ENCODE results near the gene YAP1. TPM values are rescaled to one million over a fixed set of nuclear protein-coding genes. Genes with fewer than 3 reads are reported as not detected.

The YAP1 gene
- total and polyA plus RNA-seq, 7 experiments from 2014 or later = 0.15 TPM; not detected in 6

DNA sequence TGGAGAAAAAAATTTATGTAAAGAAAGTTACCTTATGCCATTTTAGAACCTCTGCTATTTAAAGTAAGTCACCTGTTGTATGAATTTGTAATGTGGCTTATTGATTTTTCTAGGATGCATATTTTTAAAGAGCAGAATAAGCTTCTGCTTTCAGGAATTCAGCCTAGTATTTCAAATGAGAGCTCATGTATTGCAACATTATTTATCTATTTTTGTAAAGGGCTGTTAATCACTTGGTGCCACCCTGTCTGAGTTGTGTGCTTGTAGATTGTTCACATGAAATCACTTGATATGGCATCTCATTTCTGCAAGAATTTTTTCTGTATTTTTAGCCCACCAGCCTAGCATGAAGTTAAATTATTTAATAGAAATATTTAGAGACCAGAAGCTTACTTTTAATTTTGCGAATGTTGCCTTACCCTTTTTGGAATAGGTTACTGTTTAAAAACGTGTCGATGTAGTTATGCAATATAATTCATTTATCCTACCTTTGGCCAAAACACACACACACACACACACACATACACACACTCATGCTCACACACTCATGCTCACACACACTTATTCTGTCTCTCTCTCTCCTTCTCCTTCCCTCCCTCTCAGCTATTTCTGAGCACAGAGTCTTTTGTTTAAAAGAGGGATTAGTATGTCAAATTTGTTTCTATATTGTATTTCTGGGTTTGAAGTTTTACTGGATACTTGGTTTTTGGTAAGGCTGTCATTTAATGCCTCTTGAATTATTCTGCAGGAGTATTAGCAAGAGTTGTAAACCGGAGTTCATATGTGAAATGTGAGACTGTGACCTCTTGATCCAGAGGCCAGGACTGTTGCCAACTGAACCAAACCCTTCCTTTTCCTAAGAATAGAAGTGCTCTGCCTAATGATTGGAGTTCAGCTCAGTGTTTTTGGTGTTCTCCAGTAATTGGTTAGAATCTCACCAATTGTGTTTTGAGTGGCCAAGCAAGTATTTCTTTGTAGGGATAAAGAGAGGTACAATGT, 34.4 kb downstream of the YAP1 start:
- no peaks in the 10 kb centered on the region for H3K4me1 ChIP-seq (ENCODE audit: control insufficient read depth in 2 of 2, insufficient read depth in 2 of 2, low read length in 2 of 2)
- DNase-seq = no peak
- no peaks in the 10 kb centered on the region for H3K36me3 Mint-ChIP-seq
- peaks cover 12 to 24% (median 19%) of the 10 kb centered on the region in 5 donors for H3K27me3 Mint-ChIP-seq
- intact Hi-C loops (cut with micrococcal nuclease) = no loop called here
- POLR2A ChIA-PET = no interaction called here
- CTCF ChIA-PET = no interaction called here
- no peaks in the 10 kb centered on the region for H3K9me3 ChIP-seq (ENCODE audit: control insufficient read depth in 2 of 3, low read length in 3 of 3)
- no peaks in the 10 kb centered on the region for H3K9me3 Mint-ChIP-seq
- no peak for ATAC-seq
- H3K27ac Mint-ChIP-seq = no peak overlapping the region
- no peaks in the 10 kb centered on the region for H3K36me3 ChIP-seq (ENCODE audit: control insufficient read depth in 2 of 3, insufficient read depth in 3 of 3, low read length in 3 of 3)
- no peak overlapping the region for H3K4me3 Mint-ChIP-seq
- H3K4me3 ChIP-seq (ENCODE audit: low read length) = no peak overlapping the region
- H3K27me3 ChIP-seq (ENCODE audit: control insufficient read depth in 2 of 2, insufficient read depth in 2 of 2, low read length in 2 of 2) = no peaks in the 10 kb centered on the region
- H3K27ac ChIP-seq (ENCODE audit: low read depth, low read length) = no peak overlapping the region
- H3K4me1 Mint-ChIP-seq = no peaks in the 10 kb centered on the region

DNA sequence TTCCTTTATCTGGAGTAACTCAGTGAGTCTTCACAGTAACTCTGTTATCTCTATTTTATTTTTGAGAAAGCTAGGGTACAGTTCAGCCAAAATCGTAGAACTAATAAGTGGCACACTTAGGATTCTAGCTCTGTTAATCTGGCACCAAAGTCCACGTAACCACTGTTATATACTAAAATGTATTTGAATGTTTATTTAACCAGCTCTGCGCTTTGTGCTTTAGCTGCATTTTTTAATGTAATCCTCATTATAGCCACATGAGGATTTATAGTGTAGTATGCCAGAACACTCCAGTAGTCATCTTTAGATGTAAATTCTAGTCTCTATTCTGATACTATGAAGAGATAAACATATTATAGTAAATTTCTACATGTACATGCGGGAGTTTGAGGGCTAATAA, 36.8 kb downstream of the YAP1 start:
- intact Hi-C loops (cut with micrococcal nuclease) = no loop called here
- DNase-seq = no peak
- no peak for ATAC-seq
- Histone ChIP-seq H3K4me3 (ENCODE audit: low read length) (no peak overlapping the region), H3K36me3 (ENCODE audit: control insufficient read depth in 2 of 3, insufficient read depth in 3 of 3, low read length in 3 of 3) (no peaks in the 10 kb centered on the region), H3K27ac (ENCODE audit: low read depth, low read length) (no peak overlapping the region), H3K9me3 (ENCODE audit: control insufficient read depth in 2 of 3, low read length in 3 of 3) (no peaks in the 10 kb centered on the region), H3K4me1 (ENCODE audit: control insufficient read depth in 2 of 2, insufficient read depth in 2 of 2, low read length in 2 of 2) (no peaks in the 10 kb centered on the region), H3K27me3 (ENCODE audit: control insufficient read depth in 2 of 2, insufficient read depth in 2 of 2, low read length in 2 of 2) (no peaks in the 10 kb centered on the region)
- ChIA-PET CTCF (no interaction called here), POLR2A (no interaction called here)
- Mint-ChIP-seq H3K27ac (no peak overlapping the region), H3K36me3 (no peaks in the 10 kb centered on the region), H3K4me3 (no peak overlapping the region), H3K27me3 (peaks cover 11 to 32% (median 18%) of the 10 kb centered on the region in 5 donors), H3K9me3 (no peaks in the 10 kb centered on the region), H3K4me1 (no peaks in the 10 kb centered on the region)

DNA sequence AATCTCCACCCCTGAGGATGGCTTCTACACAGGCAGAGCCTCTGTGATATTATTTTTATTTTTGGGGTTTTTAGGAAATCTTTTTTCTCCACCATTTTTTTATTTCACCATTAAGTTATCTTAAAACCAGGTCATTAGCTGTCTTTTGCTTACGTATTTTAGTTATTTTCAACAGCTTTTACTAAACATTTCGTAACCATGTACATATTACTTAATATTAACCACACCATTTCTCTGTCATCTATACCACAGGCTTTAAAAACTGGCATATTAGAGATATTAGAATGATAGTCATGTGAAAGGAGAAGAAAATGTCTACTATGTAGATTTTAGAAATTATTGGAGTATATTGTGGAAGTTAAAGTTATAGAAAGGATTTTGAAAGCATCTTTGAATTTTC, 37.4 kb downstream of the YAP1 start:
- no peaks in the 10 kb centered on the region for H3K36me3 ChIP-seq (ENCODE audit: control insufficient read depth in 2 of 3, insufficient read depth in 3 of 3, low read length in 3 of 3)
- POLR2A ChIA-PET = no interaction called here
- no peak overlapping the region for H3K4me3 Mint-ChIP-seq
- H3K4me1 ChIP-seq (ENCODE audit: control insufficient read depth in 2 of 2, insufficient read depth in 2 of 2, low read length in 2 of 2) = no peaks in the 10 kb centered on the region
- CTCF ChIA-PET = no interaction called here
- H3K27me3 ChIP-seq (ENCODE audit: control insufficient read depth in 2 of 2, insufficient read depth in 2 of 2, low read length in 2 of 2) = no peaks in the 10 kb centered on the region
- DNase-seq (no peak), ATAC-seq (no peak)
- H3K27ac ChIP-seq (ENCODE audit: low read depth, low read length) = no peak overlapping the region
- H3K27me3 Mint-ChIP-seq = peaks cover 8 to 32% (median 19%) of the 10 kb centered on the region in 5 donors
- no peaks in the 10 kb centered on the region for H3K36me3 Mint-ChIP-seq
- H3K4me1 Mint-ChIP-seq = no peaks in the 10 kb centered on the region
- no peak overlapping the region for H3K27ac Mint-ChIP-seq
- H3K4me3 ChIP-seq (ENCODE audit: low read length) = no peak overlapping the region
- H3K9me3 Mint-ChIP-seq = no peaks in the 10 kb centered on the region
- no peaks in the 10 kb centered on the region for H3K9me3 ChIP-seq (ENCODE audit: control insufficient read depth in 2 of 3, low read length in 3 of 3)
- intact Hi-C loops (cut with micrococcal nuclease) = no loop called here

GRCh38 chr11:102148059-102148458, 37.8 kb downstream of the YAP1 start:
- H3K4me1 ChIP-seq (ENCODE audit: control insufficient read depth in 2 of 2, insufficient read depth in 2 of 2, low read length in 2 of 2) = no peaks in the 10 kb centered on the region
- no peaks in the 10 kb centered on the region for H3K9me3 Mint-ChIP-seq
- H3K36me3 ChIP-seq (ENCODE audit: control insufficient read depth in 2 of 3, insufficient read depth in 3 of 3, low read length in 3 of 3) = no peaks in the 10 kb centered on the region
- ChIA-PET POLR2A (no interaction called here), CTCF (no interaction called here)
- intact Hi-C loops (cut with micrococcal nuclease) = no loop called here
- H3K36me3 Mint-ChIP-seq = no peaks in the 10 kb centered on the region
- H3K27me3 Mint-ChIP-seq = peaks cover 10 to 35% (median 21%) of the 10 kb centered on the region in 5 donors
- no peak overlapping the region for H3K4me3 ChIP-seq (ENCODE audit: low read length)
- H3K4me3 Mint-ChIP-seq = no peak overlapping the region
- no peaks in the 10 kb centered on the region for H3K27me3 ChIP-seq (ENCODE audit: control insufficient read depth in 2 of 2, insufficient read depth in 2 of 2, low read length in 2 of 2)
- DNase-seq = no peak
- no peak for ATAC-seq
- H3K4me1 Mint-ChIP-seq = no peaks in the 10 kb centered on the region
- no peaks in the 10 kb centered on the region for H3K9me3 ChIP-seq (ENCODE audit: control insufficient read depth in 2 of 3, low read length in 3 of 3)
- H3K27ac ChIP-seq (ENCODE audit: low read depth, low read length) = no peak overlapping the region
- H3K27ac Mint-ChIP-seq = no peak overlapping the region

DNA sequence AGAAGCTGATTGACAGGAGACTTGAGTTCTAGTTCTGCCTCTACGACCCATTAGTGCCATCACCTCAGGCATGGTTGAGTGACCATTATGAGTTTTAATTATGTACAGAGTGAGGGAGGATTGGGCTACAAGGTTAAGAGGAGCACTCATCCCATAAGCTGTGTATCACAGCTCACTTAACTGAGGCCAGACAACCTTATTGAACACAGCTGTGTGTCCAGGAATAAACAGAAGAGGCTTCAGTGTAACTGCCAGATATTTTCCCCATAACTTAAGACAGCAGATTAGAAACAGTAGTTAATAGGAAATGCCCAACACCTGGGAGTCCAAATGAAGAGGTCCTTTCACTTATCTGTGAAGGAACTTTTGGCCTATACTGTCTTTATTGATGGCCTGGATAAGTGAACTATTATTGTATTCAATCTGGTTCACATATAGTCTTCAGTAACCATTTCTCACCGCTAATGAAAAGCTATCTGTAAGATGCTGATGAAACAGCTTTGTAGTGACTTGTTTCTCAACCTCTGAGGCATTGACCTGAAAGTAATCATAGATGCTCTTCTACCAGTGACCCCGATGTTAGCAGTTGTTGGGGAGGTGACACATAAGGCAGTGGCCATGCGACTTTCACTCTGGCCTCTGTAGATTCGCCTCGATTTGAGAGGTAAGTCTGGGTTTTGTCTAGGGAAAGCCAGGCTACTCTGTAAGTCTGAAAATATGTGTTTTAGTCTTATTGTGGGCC, 41.7 kb downstream of the YAP1 start:
- Histone ChIP-seq H3K27me3 (ENCODE audit: control insufficient read depth in 2 of 2, insufficient read depth in 2 of 2, low read length in 2 of 2) (no peaks in the 10 kb centered on the region), H3K36me3 (ENCODE audit: control insufficient read depth in 2 of 3, insufficient read depth in 3 of 3, low read length in 3 of 3) (no peaks in the 10 kb centered on the region), H3K9me3 (ENCODE audit: control insufficient read depth in 2 of 3, low read length in 3 of 3) (no peaks in the 10 kb centered on the region), H3K4me3 (ENCODE audit: low read length) (no peak overlapping the region), H3K27ac (ENCODE audit: low read depth, low read length) (no peak overlapping the region), H3K4me1 (ENCODE audit: control insufficient read depth in 2 of 2, insufficient read depth in 2 of 2, low read length in 2 of 2) (no peaks in the 10 kb centered on the region)
- H3K27ac Mint-ChIP-seq = no peak overlapping the region
- H3K4me3 Mint-ChIP-seq = no peak overlapping the region
- peaks cover 7 to 24% (median 17%) of the 10 kb centered on the region in 5 donors for H3K27me3 Mint-ChIP-seq
- POLR2A ChIA-PET = no interaction called here
- intact Hi-C loops (cut with micrococcal nuclease) = no loop called here
- ATAC-seq = no peak
- no peaks in the 10 kb centered on the region for H3K4me1 Mint-ChIP-seq
- no peak for DNase-seq
- H3K36me3 Mint-ChIP-seq = no peaks in the 10 kb centered on the region
- no peaks in the 10 kb centered on the region for H3K9me3 Mint-ChIP-seq
- CTCF ChIA-PET = no interaction called here

DNA sequence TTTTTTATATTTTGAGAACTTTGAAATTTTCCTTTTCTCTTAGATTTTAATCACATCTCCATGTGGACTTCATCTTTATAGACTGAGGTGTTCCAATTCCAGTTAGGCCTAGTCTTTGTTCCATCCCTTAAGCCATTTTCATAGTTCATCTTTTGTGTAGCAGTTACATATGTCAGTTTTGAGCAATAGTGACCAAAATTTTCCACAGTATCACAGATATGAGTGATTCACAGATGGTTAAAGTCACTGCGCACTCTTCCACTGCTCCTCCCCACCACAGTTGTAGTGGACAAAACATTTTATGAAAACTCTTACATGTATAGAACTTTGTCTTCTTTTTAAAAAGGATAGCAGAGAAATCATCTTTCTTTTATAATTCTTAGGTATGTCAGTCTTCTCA, 42.8 kb downstream of the YAP1 start:
- no peak overlapping the region for H3K27ac ChIP-seq (ENCODE audit: low read depth, low read length)
- no peaks in the 10 kb centered on the region for H3K9me3 Mint-ChIP-seq
- H3K36me3 Mint-ChIP-seq = no peaks in the 10 kb centered on the region
- DNase-seq (no peak), ATAC-seq (no peak)
- no peaks in the 10 kb centered on the region for H3K27me3 ChIP-seq (ENCODE audit: control insufficient read depth in 2 of 2, insufficient read depth in 2 of 2, low read length in 2 of 2)
- H3K27ac Mint-ChIP-seq = no peak overlapping the region
- peaks cover 0 to 24% (median 20%) of the 10 kb centered on the region in 5 donors for H3K27me3 Mint-ChIP-seq
- H3K36me3 ChIP-seq (ENCODE audit: control insufficient read depth in 2 of 3, insufficient read depth in 3 of 3, low read length in 3 of 3) = no peaks in the 10 kb centered on the region
- H3K4me1 Mint-ChIP-seq = no peaks in the 10 kb centered on the region
- no peaks in the 10 kb centered on the region for H3K9me3 ChIP-seq (ENCODE audit: control insufficient read depth in 2 of 3, low read length in 3 of 3)
- CTCF ChIA-PET = no interaction called here
- H3K4me3 Mint-ChIP-seq = no peak overlapping the region
- intact Hi-C loops (cut with micrococcal nuclease) = no loop called here
- POLR2A ChIA-PET = no interaction called here
- H3K4me3 ChIP-seq (ENCODE audit: low read length) = no peak overlapping the region
- no peaks in the 10 kb centered on the region for H3K4me1 ChIP-seq (ENCODE audit: control insufficient read depth in 2 of 2, insufficient read depth in 2 of 2, low read length in 2 of 2)
